Fibroblast of villous mesenchyme (primary cell): ENCODE data around the gene DGCR2. TPM values are rescaled to one million over a fixed set of nuclear protein-coding genes. Genes with fewer than 3 reads are reported as not detected.

Experiments used
- DNase-seq: peaks from one replicate; pipeline ENCODE4 v3.0.0-alpha.2; 2010; ENCODE audit warnings: low read depth
- H3K4me3 ChIP-seq: 2 replicates; pipeline ENCODE4 v1.5.1; 2011; ENCODE audit warnings: low read depth, mild to moderate bottlenecking, low read length
- total RNA-seq: library from RNA; depleted of rRNA; stranded (reverse); fragments of >200 nt; gene quantifications from 2 replicates; pipeline ENCODE4 v1.2.3, GENCODE V29; 2012
- TF ChIP-seq, protein P1 (sequence below): IDR thresholded peaks from 2 replicates; pipeline ENCODE4 v1.5.1; 2012; ENCODE audit warnings: low read depth, mild to moderate bottlenecking, low read length; ENCODE audit not compliant: insufficient read depth

Gene DGCR2
- total RNA-seq, 1 donor, result 53.5 TPM

DNA sequence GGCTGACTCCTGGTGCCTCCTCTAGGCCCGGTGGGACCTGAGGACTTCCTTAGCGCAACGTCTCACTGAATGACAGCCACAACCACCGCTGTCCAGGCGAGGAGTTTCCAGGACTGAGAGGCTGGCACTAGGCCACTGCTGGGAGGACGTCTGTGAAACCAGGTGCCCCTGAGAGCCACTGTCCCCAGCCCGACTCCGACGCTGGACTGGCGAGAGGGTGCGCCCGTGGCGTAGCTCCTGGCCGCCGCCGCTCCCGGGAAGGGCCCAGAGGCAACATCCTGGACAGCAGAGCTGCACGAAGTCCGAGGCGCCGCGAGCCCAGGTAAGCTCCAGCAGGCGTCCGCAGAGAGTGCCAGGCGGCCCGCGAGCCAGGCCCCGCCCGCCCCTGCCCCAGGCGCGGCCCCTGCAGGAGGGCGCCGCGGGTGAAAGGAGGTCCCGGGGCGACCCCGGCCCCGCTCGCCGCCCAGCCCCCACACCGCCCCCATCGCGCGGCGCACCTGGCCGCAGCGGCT is 525 bp downstream of the DGCR2 start:
- peak overlapping the region; percentile 91 for H3K4me3 ChIP-seq
- TF ChIP-seq, protein P1, sequence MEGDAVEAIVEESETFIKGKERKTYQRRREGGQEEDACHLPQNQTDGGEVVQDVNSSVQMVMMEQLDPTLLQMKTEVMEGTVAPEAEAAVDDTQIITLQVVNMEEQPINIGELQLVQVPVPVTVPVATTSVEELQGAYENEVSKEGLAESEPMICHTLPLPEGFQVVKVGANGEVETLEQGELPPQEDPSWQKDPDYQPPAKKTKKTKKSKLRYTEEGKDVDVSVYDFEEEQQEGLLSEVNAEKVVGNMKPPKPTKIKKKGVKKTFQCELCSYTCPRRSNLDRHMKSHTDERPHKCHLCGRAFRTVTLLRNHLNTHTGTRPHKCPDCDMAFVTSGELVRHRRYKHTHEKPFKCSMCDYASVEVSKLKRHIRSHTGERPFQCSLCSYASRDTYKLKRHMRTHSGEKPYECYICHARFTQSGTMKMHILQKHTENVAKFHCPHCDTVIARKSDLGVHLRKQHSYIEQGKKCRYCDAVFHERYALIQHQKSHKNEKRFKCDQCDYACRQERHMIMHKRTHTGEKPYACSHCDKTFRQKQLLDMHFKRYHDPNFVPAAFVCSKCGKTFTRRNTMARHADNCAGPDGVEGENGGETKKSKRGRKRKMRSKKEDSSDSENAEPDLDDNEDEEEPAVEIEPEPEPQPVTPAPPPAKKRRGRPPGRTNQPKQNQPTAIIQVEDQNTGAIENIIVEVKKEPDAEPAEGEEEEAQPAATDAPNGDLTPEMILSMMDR, result no peak
- DNase-seq, result peak; percentile 50

DNA sequence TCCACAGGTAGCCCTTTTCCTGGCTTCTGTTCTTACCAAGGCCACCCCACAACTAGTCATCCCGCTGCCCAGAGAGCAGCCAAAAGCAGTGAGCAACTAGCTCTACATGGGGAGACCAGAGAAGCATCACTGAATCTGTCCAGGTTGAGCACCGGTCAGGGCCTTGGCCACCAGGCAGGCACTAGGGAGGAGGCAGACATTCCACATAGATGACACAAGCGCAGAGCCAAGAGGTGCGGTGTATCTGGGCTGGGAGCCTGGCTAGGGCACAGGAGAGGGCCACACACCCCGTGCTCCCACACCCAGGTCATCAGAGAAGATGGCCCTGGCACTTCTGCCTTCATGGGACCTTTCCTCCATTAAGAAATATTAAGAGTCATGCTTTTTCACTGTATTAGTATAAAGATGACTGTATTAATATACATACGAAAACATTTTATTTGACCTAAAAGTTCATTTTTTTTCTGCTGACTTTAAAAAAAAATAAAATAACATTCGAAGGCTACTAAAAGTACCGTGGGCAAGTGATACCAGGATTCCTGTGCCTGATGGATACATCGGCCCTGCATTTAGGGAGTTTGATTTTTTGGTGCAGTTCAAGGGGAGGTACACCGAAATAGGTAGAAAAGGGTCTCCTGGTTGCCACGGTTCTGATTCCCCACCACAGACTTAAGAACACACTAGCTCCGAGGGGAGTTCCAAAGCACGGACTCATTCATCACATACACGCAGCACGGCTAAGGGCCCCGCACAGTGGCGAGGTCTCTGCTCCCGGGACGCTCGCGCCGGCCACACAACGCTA is 1.2 kb downstream of the DGCR2 start:
- peak; percentile 44 for DNase-seq
- H3K4me3 ChIP-seq, result peak overlapping the region; percentile 91
- TF ChIP-seq, protein P1, result no peak

DNA sequence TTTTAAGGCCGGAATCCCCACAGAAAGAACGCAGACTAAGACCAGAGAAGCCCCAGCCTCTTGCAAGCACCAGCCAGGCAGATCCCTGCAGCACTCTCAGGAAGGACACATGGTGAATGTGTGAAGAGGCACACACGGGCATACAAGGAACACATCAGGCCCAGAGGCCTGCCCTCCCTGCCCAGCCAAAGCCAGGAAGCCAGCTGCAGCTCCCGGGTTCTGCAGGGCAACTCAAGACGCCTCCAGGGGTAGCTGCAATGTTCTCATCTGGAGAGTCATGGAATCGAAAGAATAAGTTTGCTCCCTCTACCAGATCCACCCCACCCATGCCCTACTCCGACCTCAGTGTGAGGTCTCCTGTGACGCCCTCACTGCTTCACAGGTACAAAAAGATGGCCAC is 2.3 kb downstream of the DGCR2 start:
- no peak overlapping the region for H3K4me3 ChIP-seq
- TF ChIP-seq, protein P1, result no peak
- no peak for DNase-seq

DNA sequence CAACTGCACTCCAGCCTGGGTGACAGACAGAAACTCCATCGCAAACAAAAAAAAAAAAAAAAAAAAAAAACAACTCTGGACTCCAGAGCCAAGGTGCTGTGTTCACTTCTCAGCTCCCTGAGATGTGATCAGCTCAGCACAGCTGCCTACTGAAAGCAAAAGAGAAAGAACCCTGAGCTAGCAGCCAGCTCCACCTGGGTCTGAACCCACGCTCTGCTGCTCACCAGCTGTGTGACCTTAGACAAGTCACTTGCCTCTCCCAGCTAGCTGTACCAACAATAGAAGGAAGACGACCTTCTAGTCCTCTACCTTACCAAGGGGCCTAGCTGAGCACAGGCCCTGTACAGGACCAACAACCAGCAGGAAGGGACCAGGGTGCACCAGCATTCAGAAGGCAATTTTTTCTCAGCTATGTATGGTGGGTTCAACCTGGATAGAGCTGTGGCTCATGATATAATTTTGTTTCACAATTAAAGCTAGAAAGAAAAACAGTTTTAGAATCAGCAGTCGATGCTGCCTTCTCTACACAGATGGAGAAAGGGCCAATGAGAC is 3.8 kb downstream of the DGCR2 start:
- no peak for DNase-seq
- TF ChIP-seq, protein P1, result no peak
- H3K4me3 ChIP-seq, result no peak overlapping the region

DNA sequence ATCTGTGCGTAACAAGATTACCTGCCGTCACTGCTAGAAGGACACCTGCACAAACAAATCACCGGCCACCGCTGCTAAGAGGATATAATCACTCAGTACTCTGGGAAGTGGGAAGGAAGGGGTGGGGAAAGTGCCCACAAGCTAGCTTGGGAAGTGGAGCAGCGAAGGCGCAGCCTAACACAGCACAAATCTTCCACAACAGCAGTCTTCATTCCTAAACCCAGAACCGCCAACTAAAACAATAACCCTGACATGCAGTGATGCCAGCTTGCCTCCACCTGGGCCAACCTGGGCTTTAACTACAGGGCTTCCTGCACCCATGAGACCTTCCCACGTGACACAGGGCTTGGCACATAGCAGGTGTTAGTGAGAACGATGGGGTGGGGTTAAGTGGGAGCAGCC is 5.1 kb downstream of the DGCR2 start:
- no peak overlapping the region for H3K4me3 ChIP-seq
- no peak for DNase-seq
- TF ChIP-seq, protein P1, result no peak

DNA sequence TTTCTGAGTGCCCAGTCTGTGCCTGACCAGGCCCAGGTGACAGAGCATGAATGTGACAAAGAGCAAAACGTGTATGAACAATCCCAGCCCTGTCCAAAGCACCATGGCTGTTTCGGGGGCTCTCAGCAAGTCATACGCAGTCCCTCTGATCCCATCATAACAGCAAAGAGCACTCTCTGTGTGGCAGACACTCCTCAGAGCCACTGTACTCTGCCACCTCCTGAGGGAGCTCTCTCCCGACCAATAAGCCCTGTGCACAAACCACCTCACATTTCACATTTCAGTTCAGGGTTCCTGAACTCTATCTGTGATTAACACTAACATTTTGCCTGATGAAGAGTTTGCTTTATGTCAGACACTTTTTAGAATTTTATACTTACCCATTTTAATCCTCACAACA is 6.6 kb downstream of the DGCR2 start:
- H3K4me3 ChIP-seq, result no peak overlapping the region
- DNase-seq, result no peak
- TF ChIP-seq, protein P1, result no peak
